HG03135 (cell line): ENCODE results near the gene MESD.

Experiments used
- ATAC-seq: cut with Tn5 transposase; IDR thresholded peaks from one replicate; pipeline ENCODE4 v1.9.1; 2021; ENCODE audit warnings: mild to moderate bottlenecking, moderate library complexity; ENCODE audit not compliant: unreplicated experiment

MESD gene

GRCh38 chr15:80992006-80992405, 2.4 kb upstream of the MESD start:
- ATAC-seq, result no peak

GRCh38 chr15:80991421-80991820, 1.8 kb upstream of the MESD start:
- ATAC-seq, result no peak

- ATAC-seq, result no peak
Observed at GRCh38 chr15:80990955-80991354, 1.3 kb upstream of the MESD start.

- ATAC-seq, result peak; percentile 1
Observed at GRCh38 chr15:80989081-80989517, 520 bp downstream of the MESD start.

GRCh38 chr15:80988148-80988796, 1.3 kb downstream of the MESD start:
- ATAC-seq, result no peak

- no peak for ATAC-seq
Observed at GRCh38 chr15:80986487-80986886, 3.1 kb downstream of the MESD start.

GRCh38 chr15:80985981-80986380, 3.6 kb downstream of the MESD start:
- ATAC-seq, result no peak

- no peak for ATAC-seq
Observed at GRCh38 chr15:80984856-80985255, 4.8 kb downstream of the MESD start.

GRCh38 chr15:80982839-80983238, 6.8 kb downstream of the MESD start:
- no peak for ATAC-seq

GRCh38 chr15:80982205-80982604, 7.4 kb downstream of the MESD start:
- no peak for ATAC-seq

GRCh38 chr15:80979538-80980200, 9.9 kb downstream of the MESD start:
- ATAC-seq, result no peak

GRCh38 chr15:80978685-80979329, 10.8 kb downstream of the MESD start:
- no peak for ATAC-seq

GRCh38 chr15:80977627-80978036, 12.0 kb downstream of the MESD start:
- no peak for ATAC-seq

GRCh38 chr15:80976851-80977250, 12.8 kb downstream of the MESD start:
- ATAC-seq, result no peak

GRCh38 chr15:80974914-80975313, 14.7 kb downstream of the MESD start:
- ATAC-seq, result no peak

- ATAC-seq, result no peak
Observed at GRCh38 chr15:80972276-80972675, 17.3 kb downstream of the MESD start.

GRCh38 chr15:80971143-80971542, 18.5 kb downstream of the MESD start:
- ATAC-seq, result no peak

GRCh38 chr15:80970658-80971057, 19.0 kb downstream of the MESD start:
- ATAC-seq, result no peak

GRCh38 chr15:80970018-80970657, 19.5 kb downstream of the MESD start:
- ATAC-seq, result no peak

GRCh38 chr15:80969316-80969715, 20.3 kb downstream of the MESD start:
- no peak for ATAC-seq

GRCh38 chr15:80967991-80968510, 21.6 kb downstream of the MESD start:
- ATAC-seq, result no peak
